T-helper 1 cell (primary cell): ENCODE results near the gene PCNX2.

Source experiments
- DNase-seq, 5 donors: peaks; one replicate each; pipeline ENCODE4 v3.0.0-alpha.2; 2012 to 2020

Gene PCNX2

DNA sequence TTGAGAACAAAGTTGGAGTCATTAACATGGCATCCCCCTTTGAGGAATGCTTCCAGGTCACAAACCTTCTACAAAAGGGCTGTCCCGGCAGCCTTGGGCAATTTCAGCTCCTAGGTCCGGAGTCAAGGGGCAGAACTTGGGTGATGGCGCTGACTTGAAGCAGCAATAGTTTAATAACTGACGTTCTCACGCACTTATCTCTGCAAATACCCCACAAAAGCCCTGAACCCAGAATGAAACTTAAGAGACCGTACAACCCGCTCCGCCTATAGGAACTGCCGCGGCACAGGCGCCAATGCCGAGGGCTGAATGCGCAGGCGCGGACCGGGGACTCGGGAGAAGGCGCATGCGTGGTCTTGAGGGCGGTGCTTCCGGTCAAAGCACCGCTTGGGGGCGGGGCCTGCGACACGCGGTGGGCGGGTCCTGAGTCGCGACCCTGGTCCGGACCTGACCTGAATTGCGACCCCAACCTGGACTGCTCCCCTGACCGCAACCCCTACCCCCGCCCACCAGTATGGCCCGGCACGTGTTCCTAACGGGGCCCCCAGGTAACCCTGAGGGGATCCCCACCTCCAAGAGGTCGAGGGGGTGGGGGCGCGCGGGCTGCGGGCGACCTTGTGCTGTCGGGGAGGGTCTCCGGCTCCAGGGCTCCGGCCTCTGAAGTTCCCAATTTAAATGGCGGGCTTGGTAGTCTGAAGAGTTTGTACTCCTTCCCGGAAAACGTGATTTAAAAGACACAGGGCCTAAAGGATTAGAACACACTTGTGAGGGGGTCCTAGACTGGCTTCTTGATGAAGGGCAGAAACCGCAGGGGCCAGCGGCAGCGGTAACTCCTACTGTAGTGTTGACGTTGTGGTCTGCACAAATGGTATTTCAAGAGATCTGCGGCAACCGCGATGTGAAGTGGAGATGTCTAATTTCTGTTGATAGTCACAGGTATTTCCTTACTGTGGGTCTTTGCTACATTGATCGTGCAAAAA lies 345.0 kb downstream of the PCNX2 start, which contains the start of gene NTPCR:
Gene NTPCR (plus strand): TSS at position 415 of the 980 bp plus-strand sequence. CDS start 100 bp downstream, at position 515.
- peak; percentile 86 to 94 (median 92) for DNase-seq

DNA sequence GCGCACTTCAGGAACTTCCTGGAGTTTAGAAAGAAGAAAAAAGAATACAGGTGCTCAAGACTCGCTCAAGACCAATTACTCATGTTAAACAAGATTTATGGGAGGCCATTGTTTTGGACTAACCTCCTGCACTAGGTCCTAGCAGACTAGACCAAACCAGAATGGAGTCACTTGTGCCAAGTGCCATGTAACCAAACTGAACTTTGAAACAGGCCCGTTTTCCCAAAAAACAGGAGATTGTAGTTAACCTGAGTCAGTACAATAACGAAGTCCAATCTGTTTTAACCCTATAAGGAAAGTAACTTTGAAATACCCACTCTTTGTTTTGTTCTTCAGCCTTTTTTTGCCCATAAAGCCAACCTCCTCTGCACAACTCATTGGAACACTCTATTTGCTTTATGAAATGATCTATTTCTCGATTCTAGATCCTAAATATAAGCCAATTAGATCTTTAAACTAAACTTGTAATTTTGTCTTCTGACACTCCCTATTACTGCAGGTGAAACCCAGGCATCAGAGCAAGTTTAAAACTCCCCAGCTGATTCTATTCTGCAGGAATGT lies 345.8 kb downstream of the PCNX2 start:
- DNase-seq, result no peak

DNA sequence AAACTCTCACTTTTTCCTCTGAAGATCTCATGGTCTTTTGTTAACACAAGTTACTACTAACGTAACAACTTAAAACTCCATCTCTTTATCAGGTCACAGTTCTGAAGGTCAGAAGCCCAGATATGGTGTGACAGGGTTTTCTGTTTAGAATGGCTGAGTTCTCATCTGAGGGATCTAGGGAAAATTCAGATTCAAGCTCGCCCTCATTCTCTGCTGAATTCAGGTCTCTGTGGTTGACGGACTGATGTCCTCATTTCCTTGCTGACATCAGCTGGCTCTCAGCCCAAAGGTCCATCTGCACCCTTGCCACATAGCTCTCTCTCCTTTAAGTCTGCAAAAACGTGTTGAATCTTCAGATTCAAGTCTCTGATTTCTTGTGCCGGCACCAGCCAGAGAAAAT lies 351.2 kb downstream of the PCNX2 start:
- peak in 1 of 5 donors; percentile 51 for DNase-seq

DNA sequence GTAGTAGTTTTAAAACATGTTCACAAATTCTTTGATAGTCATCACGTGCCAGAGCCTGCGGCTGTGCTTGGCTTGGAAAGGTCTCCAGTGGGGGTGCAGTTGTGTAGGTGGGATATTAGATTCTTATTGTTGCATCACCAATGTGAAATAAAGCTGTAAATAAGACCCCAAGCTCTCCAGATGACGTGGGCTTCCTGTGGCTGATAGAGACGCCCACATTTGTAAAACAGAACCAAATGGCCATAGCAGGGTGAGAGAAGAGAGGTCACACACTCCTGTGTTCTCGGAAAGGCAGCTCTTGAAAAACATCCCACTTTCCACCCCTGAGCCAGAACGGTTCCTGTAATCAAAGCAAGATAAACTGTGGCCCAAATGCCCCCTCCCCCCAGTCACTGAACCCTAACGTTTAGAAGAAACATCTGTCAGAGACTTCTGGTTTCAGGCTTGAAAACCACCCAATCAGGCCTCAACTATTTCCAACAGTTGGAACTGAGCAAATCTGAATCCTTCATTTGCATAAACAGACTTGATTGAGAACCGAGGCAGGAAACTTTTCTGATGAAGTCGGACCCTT lies 351.8 kb downstream of the PCNX2 start:
- peak in 1 of 5 donors; percentile 75 for DNase-seq

DNA sequence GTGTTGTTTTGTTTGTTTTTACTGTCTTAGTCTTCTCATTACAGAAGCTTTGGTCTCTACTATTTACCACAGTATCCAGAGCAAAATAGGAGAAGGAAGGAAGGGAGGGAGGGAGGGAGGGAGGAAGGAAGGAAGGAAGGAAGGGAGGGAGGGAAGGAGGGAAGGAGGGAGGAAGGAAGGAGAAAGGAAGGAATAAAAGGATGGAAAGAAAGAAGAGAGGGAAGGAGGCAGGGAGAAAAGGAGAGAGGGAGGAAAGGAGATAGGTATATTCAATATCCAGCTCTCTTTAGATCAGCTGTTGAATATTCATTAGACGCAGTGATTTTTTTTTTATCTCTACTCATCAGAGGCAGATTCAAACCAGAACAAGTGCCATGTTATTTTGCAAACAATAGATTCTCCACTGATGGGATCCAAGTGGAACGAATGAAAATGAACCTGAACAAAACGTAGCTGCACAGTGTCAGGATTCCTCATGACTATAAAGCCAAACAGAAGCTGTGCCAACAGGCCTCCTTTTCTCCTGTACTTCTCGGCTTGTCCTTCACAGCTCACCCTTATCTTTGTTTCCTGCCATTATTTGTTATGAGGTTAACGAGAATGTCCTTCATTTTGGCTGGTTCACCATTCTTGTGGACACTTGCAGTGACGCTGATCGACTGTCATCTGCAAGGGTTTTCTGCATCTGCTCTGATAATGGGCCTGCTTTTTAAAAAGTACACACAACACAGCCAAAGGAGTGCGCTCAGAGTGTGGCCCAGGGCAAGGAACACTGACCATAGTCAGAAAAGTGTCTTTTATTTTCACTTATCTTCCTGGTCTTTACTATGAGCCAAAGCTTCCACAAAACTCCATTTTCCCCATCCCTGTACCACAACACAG lies 352.9 kb downstream of the PCNX2 start:
- no peak for DNase-seq

DNA sequence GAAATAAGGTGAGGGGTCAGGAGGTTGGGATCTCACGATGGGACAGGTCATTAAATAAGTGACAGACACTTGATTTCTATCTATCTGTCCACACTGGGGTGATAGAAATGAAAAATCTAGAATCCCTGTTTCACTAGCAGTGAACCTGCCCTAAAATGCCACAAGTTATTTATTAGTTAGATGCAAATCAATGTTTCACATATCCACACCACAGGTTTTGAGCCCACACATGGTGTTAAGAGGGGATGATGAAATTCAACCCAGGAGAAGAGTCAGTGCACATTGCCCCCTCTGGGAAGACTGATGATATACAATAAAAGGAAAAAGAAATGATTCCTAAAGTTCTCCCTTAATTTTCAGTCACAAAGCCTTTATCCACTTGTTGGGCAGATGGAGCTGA lies 355.3 kb downstream of the PCNX2 start:
- DNase-seq, result no peak

DNA sequence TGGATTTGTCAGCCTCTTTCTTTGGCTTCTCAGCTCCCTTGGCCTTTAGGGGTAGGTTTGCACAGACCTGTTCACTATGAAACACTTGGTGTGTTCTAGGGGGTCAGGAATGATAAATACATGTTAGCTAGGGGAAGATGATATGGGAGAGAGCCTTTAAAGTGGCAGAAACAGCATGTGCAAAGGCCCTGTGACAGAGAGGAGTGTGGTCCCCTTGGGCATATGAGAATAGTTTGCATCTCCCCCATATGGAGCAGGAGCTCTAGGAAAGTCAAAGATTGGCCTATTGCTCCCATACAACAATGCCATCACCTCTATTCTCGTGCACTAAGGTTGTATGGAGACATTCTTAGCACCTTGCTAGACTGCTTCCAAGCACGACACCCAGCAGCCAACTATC lies 355.8 kb downstream of the PCNX2 start:
- no peak for DNase-seq

DNA sequence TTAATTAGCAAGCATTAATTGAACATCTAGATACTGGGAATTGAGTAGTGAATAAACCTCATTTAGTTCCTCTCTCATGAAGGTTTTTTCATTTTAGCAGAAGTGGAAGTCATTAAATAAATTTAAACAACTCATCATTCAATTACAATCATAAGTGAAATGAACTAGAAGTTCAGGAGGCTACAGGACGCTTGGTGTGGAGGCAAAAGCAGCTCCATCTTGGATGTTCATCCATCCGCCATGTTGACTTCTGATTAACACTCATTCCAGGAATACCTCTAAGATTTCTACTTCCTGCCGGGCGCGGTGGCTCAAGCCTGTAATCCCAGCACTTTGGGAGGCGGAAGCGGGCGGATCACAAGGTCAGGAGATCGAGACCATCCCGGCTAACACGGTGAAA lies 356.6 kb downstream of the PCNX2 start:
- no peak for DNase-seq

DNA sequence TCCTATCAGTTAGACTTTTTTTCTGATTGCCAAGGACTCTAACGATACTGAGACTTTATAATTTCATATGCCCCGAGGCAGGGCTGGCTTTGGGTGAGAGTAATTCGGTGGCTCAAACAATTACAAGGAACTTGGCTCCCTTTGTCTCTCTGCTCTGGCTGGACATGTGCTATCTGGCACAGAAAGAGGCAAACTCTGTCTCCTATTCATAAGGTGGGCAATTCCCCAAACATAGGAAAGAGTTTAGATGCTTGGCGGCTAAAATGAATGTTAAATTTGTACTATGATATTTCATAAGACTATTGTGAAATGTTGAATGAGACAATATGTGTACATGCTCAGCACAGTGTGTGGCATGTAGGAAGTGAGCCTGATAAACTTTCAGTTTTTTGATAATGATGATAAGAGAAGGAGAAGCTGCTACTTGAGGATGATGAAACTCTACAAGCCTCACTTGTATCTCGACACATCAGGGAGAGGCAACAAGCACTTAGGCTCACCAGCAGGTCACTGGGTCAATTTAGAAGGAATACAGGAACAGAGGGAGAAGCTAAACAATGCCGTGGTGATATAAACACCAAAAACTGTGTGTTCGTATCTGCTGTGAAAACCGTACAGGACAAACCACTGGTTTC lies 357.7 kb downstream of the PCNX2 start:
- no peak for DNase-seq

DNA sequence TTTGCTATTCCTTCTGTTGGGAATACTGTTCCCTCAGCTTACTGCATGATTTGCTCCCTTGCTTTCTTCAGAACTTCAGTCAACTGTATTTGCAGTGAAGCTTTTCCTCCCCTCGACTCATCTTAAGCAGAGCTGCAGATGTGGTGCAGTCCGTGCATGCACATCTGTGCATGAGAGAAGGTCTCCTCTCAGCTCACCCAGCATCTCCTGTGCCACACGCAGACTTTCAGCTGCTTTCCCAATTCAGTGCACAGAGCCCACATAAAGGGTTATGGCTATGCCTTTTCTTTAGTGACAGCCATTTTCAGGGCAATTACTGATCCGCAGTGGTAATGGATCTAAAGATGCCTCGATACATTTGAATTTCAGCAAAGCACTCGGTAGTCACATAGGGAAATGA lies 358.6 kb downstream of the PCNX2 start:
- no peak for DNase-seq
